ENCODE results near the gene COL23A1.

Gene COL23A1

DNA sequence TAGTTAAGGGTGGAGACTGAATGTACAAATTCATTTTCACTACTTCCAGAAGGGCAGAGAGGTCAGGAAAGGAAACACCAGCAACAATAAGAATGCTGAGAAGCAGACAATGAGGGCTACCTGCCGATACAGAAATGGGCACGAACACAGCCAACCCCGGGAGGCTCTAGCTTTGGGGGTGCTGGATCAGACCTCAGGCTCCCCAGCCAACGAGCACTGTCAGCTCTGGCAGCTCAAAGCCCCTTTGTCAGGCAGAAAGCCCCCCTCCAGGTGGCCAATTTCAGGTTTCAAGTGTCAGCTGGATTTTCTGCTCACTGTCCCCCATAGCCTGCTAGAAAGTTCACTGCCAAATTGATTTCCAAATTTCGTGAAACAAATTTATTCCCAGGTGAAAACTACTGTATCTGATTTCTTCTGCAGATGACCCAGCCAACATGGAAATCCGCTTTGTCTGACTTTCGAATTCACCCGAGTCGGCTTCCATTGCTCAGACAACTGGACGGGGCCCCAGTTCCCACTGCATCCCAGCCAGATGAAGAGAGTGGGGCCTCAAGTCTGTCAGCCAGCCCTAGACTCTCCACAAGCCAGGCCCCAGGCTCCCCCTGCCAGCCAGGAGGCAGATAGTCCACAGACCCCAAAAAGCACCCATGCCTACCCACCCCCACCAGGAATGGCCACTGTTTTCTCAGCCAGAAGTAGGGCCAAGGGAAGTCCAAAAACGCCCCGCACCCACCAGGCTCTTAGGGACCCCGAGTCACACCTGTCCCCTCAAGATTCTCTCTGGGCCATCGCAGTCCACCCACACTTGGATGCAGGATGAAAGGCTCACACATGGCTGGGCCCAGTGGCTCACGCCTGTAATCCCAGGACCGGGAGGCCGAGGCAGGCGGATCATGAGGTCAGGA is 261.1 kb downstream of the COL23A1 start:
- no peak for DNase-seq (ENCODE audit: low read depth)
- TF ChIP-seq, protein P1, sequence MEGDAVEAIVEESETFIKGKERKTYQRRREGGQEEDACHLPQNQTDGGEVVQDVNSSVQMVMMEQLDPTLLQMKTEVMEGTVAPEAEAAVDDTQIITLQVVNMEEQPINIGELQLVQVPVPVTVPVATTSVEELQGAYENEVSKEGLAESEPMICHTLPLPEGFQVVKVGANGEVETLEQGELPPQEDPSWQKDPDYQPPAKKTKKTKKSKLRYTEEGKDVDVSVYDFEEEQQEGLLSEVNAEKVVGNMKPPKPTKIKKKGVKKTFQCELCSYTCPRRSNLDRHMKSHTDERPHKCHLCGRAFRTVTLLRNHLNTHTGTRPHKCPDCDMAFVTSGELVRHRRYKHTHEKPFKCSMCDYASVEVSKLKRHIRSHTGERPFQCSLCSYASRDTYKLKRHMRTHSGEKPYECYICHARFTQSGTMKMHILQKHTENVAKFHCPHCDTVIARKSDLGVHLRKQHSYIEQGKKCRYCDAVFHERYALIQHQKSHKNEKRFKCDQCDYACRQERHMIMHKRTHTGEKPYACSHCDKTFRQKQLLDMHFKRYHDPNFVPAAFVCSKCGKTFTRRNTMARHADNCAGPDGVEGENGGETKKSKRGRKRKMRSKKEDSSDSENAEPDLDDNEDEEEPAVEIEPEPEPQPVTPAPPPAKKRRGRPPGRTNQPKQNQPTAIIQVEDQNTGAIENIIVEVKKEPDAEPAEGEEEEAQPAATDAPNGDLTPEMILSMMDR (conservative IDR thresholded peaks at IDR 0.05; ENCODE audit: low read depth, low read length), result no peak
- H3K4me3 ChIP-seq (ENCODE audit: low read length), result no peak overlapping the region

- no peak overlapping the region for H3K4me3 ChIP-seq (ENCODE audit: low read length)
These were observed 262.1 kb downstream of the COL23A1 start for GRCh38 chr5:178327931-178328711.

GRCh38 chr5:178327446-178327845 is 262.7 kb downstream of the COL23A1 start:
- no peak for DNase-seq (ENCODE audit: low read depth)
- no peak overlapping the region for H3K4me3 ChIP-seq (ENCODE audit: low read length)
- TF ChIP-seq, protein P1 (conservative IDR thresholded peaks at IDR 0.05; ENCODE audit: low read depth, low read length), result no peak

More at GRCh38 chr5:178327931-178328711, 262.1 kb downstream of the COL23A1 start:
- TF ChIP-seq, protein P1 (conservative IDR thresholded peaks at IDR 0.05; ENCODE audit: low read depth, low read length), result no peak
- DNase-seq (ENCODE audit: low read depth), result no peak

- no peak for DNase-seq (ENCODE audit: low read depth)
- TF ChIP-seq, protein P1 (conservative IDR thresholded peaks at IDR 0.05; ENCODE audit: low read depth, low read length), result no peak
- no peak overlapping the region for H3K4me3 ChIP-seq (ENCODE audit: low read length)
These were observed 263.8 kb downstream of the COL23A1 start for GRCh38 chr5:178326374-178326715.

DNA sequence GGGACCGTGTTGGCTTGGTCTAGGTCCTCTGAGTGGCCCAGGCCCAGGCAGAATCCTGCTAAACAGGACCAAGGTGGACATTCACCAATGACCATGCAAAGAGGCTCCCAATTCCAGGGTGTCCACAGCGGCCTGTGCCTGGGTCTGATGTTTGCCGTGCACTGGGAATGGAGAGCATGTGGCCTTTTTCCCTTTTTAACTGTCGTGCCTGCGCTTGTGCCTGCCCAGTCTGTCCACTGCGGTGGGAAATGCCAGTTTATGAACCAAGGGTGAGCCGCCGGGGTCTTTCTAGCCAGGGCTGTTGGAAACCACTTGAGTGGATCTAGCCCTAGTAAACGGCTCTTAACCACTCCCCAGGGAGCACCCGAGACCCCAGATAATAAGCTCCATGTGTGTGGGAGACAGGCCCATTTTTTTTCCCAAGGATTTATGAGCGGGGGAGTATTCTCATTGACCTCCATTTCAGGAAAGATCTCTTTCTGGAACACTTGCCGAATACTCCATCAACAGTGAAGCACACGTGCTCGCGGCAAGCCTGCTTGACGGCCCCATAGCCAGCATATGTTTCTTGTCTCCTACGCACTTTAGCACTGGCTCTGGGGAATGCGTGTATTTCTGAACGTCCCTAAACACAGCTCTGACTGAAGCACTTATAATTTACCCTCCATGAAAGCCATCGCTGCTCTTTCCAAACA is 264.4 kb downstream of the COL23A1 start:
- DNase-seq (ENCODE audit: low read depth), result no peak
- H3K4me3 ChIP-seq (ENCODE audit: low read length), result no peak overlapping the region
- TF ChIP-seq, protein P1 (conservative IDR thresholded peaks at IDR 0.05; ENCODE audit: low read depth, low read length), result no peak

DNA sequence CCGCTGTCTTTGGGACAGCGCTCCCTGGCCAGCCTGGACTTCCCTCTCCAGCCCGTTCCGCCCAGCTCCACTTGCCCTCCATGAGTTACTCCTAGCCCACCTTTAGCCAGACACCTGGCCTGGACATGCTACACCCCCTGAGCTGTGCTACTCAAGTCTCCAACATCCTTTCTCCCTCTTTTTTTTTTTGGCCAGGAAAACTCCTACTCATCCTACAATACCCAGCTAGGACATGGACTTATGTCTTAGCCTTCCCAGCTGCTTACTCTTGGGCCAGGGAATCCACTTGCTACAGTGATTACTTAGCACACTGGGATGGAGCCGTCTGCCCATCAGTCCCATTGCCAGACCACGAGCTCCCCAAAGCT is 264.9 kb downstream of the COL23A1 start:
- H3K4me3 ChIP-seq (ENCODE audit: low read length), result no peak overlapping the region
- TF ChIP-seq, protein P1 (conservative IDR thresholded peaks at IDR 0.05; ENCODE audit: low read depth, low read length), result no peak
- no peak for DNase-seq (ENCODE audit: low read depth)
